ENCODE results near the gene RIPOR3.
"Not testable (repeated sequence)": the region's sequence is repeated elsewhere in the genome, so short reads cannot be mapped to it uniquely, and the experiment has no call there.

RIPOR3 gene

DNA sequence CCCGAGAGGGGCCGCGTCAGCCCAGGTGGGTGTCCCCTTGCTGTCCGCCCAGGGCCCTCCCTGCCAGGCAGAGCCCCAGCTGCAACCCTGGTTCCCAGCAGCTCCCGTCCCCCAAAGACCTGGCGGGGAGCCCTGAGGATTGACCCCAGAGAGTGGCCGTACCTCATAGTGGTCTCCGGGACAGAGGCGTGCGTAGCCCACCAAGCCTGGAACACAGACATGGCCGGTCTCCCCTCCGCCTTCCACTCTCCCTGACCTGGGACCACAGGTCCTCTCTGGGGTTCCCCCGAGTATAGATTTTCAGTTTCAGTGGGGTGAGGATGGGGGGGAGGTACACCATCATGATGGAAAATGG is 82.6 kb downstream of the RIPOR3 start:
- DNase-seq (ENCODE audit: low read depth, low spot score) = no peak

DNA sequence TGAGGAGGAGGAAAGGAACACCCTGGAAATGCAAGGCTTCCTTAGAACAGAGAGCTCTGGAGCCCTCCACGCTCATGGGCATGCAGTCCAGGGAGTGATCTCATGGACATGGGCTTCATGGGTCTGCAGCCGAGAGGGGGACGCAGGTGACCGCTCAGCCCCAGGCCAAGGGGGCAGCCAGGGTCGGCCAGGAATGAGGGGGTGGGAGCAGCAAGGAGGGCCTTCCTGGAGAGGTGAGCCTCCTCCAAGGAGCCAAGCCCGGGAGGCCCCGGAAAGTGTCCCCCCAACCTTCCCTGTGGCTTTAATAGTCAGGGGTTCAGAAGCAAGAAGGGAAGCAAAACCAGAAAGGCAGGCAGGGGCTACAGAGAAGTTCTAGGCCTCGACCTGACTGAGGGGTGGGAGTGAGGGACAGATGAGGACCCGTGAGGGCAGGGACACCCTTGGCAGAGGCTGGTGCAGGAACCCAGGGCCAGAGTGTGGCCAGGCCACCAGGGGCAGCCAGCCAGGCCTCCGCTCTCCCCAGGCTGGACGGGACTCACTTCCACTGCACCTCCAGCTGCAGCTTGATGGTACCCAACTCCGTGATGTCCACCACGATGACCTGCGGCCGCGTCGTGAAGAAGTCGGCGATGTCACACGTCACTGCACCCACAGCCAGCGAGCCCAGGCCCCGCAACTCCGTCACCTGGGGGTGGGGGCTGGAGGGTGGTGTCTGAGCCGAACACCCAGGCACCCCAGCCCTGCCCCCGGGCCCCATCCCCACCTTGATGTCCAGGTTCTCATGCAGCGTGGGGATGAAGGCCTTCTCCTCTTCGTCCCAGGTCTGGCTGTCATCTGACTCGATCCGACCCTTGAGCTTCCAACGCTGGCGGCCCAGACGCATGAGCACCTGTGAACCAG is 83.2 kb downstream of the RIPOR3 start:
- DNase-seq (ENCODE audit: low read depth, low spot score) = no peak

DNA sequence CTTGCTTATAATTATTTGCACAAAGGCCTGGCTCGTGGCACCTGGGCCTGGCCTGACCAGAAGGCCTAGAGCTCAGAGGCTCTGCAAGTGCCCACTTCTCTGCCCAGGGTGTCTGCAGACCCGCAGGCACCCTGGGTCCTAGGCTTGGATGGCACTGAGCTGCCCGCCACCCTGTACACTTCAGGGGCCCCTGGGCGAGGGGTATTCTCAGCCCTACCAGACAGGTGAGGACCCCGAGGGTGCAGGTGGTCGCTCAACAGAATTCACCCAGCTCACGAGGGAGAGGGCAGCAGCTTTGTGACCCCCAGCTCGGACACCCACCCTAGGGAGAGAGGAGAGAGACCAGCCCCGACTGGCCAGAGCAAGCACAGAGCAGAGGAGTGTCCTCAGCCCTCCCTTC is 83.9 kb downstream of the RIPOR3 start:
- DNase-seq (ENCODE audit: low read depth, low spot score) = no peak

DNA sequence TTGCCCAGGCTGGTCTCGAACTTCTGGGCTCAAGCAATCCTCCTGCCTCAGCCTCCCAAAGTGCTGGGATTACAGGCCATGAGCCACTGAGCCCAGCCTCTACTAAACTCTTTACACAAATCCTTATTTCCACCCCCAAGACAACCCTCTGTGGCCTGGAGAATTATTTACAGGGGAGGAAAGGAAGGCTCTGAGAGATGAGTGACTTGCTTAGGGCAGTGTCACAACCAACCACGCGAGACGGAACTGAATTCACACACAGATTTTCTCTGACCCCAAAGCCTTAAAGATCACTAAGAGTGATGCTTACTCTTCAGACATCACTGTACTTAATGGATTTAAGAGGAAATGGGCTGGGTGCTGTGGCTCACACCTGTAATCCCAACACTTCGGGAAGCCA is 86.2 kb downstream of the RIPOR3 start:
- DNase-seq (ENCODE audit: low read depth, low spot score) = no peak

DNA sequence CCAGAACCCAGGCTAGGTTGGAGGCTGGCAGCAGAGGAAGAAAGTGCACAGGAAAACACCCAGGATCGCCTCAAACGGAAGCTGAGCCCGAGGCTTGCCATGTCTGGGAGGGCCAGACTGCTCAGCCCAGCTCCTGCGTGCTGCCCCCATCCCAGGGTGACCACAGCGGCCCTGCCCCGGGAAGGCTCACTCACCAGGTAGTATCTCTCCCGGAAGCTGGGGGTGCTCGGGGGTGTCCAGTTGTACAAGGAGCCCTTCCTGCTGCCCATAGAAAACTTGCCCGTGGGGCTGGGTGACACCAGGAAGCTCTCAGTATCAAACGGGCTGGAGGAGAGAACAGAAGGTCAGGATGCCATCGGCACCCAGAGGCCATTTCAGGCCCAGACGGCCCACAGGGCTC is 86.9 kb downstream of the RIPOR3 start:
- no peak for DNase-seq (ENCODE audit: low read depth, low spot score)

DNA sequence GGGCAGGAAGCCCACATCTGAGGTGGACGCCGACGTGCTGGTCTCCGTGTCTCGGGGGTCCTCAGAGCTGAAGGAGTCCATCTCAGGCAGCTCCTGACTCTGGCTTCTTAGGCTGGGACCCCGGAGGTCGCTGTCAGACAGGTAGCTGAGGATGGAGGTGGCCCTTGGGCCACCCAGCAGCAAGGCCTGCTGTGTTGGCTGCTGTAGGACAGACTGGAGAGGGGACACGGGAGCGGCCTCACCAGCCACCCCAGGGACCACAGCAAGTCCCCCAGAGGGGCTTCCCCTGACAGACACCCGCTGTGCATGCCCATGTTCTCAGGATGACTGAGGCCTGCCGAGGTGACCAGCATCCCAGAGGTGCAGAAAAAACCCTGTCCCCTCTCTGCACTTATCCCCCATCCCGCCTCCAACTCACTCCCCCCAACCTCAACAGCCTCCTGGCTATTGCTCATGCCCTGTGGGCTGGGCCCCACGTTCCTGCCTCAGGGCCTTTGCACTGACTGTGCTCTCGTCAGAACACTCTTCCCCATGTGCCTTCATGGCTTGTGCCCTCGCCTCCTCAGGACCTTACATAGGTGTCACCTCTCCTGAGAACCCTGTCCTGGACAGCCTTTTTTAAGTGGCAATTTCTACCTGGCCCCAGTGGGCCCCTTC is 88.8 kb downstream of the RIPOR3 start:
- DNase-seq (ENCODE audit: low read depth, low spot score) = no peak

DNA sequence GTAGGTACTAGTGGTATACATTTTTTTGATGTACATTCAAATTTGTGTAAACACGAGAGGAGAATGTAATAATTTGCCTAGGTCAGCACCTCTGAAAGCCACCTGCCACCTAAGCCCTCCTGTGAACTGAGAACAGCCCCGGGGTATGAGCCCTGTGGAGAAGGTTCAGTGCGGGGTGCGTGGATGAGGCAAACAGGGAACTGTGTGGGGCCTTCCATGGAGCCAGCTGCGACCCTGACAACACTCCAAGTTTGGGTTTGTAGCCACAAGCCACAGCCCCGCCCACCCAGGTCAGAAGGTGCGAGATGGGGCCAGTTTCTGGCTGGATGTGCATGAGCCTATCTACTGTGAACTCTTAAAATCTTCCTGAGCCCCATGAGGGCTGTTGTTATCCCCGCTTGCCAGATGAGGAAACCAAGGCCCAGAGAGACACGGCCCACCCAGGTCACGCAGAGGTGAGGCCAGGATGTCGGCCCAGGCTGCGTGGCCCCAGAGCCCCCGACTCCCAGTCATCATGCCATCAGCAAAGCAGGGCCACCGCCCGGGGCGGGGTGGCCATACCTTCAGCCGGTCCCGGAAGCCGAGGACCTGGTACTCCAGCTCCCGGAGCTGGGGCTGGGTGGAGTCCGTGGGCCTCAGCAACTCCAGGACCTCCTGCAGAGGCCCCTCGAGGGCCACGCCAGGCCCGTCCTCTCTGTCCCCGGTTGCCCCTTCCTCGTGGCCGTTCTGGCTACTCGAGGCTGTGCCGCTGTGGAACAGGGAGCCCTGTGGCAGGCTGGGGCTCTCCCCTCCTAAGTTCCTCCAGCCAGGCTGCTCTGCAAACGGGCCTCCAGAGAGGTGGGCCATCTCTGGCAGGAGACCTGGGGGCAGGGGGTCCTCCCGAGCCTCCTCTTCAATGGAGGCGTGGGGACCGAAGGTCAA is 89.6 kb downstream of the RIPOR3 start:
- no peak for DNase-seq (ENCODE audit: low read depth, low spot score)

DNA sequence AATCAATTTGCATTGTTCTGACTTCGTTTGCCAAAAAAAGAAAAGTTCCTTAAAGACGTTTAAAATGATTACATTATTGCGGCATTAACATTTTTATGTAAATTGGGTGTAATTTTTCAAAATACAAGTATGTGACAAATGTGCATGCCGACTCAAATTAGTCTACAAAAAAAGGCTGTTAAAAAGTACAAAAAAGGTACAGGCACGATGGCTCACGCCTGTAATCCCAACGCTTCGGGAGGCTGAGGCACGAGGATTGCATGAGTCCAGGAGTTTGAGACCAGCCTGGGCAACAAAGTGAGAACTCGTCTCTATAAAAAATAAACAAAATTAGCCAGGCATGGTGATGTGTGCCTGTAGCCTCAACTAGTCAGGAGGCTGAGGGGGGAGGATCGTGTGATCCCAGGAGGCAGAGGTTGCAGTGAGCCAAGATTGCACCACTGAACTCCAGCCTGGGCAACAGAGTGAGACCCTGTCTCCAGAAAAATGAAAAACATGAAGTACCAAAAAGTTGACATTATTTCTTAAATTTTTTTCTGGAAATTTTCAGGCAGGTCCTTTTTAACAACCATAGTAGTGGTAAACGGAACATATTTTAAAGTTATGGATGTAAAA is 91.0 kb downstream of the RIPOR3 start:
- DNase-seq (ENCODE audit: low read depth, low spot score) = no peak

DNA sequence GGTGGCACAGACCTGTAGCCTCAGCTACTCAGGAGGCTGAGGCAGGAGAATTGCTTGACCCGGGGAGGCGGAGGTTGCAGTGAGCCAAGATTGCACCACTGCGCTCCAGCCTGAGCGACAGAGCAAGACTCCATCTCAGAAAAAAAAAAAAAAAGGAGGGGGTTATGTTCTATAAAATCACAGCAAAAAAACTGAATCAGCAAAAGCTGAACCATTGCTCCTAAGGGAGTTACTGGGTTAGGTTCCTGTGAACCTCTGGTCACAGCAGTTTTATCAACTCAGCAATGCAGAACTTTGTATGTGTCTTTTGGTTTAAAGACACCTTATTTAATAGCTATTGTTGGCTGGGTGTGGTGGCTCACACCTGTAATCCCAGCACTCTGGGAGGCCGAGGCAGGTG is 92.6 kb downstream of the RIPOR3 start:
- DNase-seq (ENCODE audit: low read depth, low spot score) = not testable (repeated sequence)

DNA sequence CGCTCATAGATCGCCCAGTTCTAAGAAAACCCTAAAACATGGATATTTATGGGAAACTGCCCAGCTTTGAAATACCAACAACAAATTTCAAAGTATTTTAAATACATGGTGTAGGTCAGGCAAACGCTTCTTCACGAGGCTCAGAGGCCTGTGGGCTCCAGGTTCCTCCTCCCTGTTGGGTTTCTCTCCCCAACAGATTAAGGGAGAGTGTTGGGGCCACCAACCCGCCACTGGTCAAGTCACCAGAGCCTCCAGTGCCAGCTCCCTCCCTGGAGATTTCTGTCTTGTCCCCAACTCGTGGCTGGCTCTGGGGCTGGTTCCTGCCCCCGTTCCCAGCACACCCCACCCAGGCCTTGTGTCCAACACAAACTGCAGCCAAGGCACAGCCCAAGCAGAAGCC is 93.3 kb downstream of the RIPOR3 start:
- no peak for DNase-seq (ENCODE audit: low read depth, low spot score)

DNA sequence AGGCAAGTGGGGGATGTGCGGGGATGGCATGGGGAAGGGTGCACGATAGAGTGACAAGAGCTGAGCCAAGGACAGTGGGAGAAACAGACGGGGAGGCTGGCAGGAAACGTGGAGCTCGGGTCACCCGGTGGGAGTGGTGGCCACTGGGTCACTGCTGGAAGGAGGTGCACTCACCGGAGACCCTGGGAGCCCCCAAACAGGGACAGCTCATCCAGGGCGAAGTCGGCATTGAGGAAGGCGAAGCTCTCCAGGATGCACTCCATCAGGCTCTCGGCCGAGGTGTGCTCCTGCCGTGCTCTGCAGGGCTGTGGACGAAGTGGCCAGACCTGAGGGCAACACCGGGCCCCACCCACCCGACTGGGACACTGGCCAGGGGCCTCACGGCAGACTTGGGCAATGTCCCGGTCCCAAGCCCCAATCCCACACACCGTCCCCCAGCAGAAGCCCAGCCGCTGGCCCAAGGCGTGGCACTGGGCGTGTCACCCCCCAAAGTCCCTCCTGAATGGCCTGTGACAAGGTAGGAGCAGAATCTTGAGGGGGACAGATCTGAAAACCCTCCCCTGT is 93.9 kb downstream of the RIPOR3 start:
- no peak for DNase-seq (ENCODE audit: low read depth, low spot score)

DNA sequence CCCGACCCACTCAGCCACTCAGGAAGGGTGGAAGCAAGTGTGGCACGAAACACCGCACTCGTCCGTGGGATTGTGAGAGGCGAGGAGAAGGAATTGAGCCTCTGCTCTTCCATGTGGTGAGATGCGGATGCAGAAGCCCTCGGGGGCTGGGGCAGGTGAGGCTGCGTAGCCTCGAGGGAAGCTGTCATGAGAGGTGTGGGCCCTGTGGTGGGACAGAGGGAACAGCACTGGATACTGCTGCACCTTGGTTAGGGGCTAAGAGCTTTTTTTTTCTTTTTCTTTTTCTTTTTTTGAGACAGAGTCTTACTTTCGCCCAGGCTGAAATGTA is 94.7 kb downstream of the RIPOR3 start:
- no peak for DNase-seq (ENCODE audit: low read depth, low spot score)

DNA sequence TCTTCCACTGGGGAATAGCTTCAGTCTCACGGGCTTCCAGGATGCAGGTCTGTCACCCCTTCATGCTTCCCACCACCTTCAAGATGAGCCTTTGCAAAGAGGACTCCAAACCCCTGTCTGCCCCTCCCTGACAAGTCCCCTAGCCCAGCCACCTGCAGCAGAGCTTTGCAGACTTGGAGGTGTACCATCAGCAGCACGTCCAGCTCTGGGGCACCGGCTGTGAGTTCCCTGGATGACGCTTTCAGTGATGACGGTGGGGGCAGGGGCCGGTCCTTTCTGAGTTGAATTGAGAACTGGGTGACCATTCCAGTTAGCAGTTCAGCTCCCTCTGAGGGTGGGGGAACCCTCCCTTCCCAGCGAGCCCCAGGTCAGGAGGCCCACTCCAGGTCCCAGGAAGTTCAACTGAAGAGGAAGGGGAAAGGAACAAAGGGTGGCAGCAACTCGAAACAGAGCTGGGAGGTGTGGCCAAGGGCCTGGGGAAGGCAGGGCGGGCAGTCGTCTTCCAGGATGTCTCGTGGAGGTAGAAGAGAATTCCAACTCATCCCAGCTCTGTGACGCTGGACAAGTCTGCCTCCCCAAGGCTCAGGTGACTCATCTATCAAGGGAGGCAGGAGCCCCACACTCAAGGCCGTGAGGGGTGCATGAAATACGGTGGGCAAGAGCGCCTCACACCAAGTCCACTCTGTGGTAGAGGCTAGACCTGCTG is 95.2 kb downstream of the RIPOR3 start:
- DNase-seq (ENCODE audit: low read depth, low spot score) = no peak

DNA sequence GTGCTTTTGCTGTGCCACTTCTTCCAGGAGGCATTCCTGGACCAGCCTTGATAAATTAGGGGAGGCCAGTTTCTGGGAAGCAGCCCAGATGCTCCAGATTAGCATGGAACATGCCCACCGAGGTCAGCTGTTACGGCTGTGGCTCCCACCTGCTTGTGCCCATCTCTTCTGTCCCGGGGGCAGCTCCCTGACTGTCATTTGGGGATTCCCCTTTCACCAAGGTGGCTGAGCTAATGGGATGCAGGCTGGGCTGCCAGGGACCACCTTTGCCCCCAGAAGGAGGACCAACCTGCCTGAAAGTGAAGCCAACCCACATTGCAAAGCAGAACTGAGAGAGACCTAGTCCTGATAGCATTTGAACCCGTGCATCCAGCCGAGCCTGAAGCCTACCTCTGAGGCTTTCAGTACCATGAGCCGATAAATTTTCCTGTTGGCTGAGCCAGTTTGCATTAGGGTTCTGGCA is 95.9 kb downstream of the RIPOR3 start:
- no peak for DNase-seq (ENCODE audit: low read depth, low spot score)

DNA sequence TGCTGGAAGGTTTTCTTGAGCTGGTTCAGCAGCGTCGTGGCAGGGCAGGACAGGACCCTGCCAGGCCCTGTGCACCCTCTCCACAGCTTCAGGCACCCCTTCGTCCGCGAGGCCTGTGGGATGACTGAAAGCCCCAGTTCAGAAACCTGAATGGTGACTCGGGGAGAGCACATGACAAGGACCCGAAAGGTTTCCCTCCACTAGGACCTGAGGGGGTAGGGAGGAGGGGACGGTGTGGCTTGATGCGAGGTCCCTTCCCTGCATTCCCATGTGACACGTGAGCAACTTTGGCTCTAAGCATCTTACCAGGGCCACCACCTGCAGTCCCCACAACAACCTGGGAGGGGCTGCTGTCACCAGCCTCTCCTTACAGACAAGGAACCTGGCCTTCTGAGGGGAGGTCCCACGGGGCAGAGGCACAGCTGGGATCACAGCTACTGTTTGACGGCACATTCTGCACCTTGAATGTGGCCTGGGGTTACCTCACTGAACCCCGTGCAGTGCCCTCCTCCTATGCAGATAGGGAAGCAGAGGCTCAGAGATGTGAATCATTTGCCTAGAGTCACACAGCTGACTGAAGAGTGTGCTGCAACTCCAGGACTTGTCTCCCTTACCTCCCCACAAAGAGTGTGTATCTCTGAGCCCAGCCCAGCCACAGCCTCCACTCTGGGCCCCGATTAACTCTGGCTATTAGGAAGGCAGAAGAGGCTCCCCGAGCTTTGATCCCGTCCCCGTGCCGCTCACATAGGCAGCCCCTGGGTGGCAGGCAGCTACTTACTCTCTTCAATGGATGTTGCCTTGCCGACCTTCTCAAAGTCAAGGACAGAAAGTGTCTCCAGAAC is 96.5 kb downstream of the RIPOR3 start:
- no peak for DNase-seq (ENCODE audit: low read depth, low spot score)

DNA sequence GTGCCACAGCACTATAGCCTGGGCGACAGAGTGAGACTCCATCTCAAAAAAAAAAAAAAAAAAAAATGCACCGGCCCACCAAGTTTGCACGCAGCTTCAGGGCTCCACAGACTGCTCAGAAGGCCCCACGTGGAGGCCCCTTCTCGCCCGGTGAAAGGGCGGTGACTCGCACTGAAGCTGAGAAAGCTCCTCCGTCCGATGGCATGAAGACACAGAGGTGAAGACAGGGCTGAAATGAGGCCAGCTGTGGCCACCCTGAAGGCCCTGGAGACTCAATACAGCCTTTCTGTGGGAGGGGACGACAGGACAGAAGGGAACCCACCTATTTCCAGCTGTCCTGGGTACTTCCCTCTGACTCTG is 97.1 kb downstream of the RIPOR3 start:
- no peak for DNase-seq (ENCODE audit: low read depth, low spot score)

DNA sequence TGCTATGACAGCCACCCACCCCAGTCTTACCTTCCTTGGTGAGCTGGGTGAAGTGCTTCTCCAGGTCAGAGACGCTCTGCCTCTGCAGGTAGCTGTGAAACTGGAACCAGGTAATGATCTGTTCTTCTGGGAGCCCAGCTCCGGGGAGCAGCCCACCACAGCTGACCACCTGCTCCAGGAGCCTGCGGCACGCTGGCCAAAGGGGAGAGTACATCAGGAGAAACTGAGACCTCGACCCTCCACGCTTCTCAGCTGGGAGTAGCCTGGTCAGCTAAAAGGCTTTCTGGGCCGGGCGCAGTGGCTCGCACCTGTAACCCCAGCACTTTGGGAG is 98.4 kb downstream of the RIPOR3 start:
- DNase-seq (ENCODE audit: low read depth, low spot score) = no peak

DNA sequence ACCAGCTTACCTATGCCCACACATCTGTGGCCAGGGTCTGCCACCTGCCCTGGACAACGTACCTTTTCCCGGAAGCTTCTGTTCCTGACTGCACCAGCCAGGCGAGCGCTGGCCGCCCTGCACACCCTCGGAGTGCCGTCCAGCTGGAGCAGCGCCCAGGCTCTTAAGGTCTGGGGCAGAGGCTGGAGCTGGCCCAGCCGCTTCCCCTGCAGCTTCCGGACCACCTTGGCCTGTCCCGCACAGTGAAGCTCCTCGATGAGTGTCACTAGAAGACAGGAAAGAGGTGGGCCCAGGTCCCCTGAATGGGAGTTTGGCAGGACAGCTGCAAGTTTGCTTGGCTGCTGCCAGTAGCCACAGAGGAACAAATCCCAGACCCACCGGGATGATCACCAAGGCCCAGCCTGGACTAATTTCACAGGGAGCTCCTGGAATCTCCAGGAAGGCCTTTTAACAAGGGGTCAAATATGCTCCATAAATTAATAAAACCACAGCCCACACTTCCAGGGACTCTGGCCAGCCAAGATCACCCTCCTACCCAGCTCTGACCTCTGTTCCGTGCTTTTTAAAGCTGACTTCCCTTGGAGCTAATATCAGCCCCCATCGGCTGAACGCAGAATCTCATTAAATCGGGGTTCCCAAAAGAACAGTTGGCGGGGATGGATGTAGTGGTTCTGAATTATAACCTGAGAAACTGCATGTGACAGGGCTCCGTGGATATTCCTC is 98.9 kb downstream of the RIPOR3 start:
- no peak for DNase-seq (ENCODE audit: low read depth, low spot score)

DNA sequence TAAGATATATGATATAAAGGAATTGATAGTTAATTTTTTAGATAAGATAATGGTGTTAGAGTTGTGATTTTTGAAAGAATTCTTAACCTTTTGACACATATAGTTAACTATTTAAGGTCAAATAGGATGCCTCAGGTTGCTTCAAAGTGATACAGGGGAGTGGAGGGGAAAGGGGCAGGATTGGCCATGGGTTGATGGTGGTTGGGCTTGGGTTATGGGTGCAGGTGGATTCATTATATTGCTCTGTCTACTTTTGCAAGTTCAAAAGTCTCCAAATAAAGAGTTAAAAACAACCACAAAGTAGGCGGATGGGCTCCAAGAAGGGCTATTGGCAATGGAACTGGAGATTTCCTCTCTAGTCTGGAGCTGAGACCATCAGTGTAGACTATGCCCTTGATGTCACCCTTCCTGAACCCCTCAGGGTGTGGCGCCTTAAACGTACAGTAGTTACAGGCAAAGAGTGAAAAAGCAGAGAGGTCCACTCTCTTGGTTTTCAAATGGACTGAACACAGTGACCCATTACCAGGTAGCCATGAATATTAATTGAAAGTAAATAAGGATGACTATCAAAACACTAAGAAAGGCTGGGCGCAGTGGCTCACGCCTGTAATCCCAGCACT is 100.0 kb downstream of the RIPOR3 start:
- DNase-seq (ENCODE audit: low read depth, low spot score) = no peak

Data from activated naive CD8-positive, alpha-beta T cell treated with anti-CD3 and anti-CD28 coated beads, Interleukin-2, amount 50 U/mL, for 16 hours (primary cell).